GM18907 (cell line): ENCODE measurements around the gene NUP153.

Experiments
- ATAC-seq: cut with Tn5 transposase; IDR thresholded peaks from one replicate; pipeline ENCODE4 v1.9.1; 2021; ENCODE audit warnings: mild to moderate bottlenecking, moderate library complexity; ENCODE audit not compliant: unreplicated experiment

Gene NUP153

DNA sequence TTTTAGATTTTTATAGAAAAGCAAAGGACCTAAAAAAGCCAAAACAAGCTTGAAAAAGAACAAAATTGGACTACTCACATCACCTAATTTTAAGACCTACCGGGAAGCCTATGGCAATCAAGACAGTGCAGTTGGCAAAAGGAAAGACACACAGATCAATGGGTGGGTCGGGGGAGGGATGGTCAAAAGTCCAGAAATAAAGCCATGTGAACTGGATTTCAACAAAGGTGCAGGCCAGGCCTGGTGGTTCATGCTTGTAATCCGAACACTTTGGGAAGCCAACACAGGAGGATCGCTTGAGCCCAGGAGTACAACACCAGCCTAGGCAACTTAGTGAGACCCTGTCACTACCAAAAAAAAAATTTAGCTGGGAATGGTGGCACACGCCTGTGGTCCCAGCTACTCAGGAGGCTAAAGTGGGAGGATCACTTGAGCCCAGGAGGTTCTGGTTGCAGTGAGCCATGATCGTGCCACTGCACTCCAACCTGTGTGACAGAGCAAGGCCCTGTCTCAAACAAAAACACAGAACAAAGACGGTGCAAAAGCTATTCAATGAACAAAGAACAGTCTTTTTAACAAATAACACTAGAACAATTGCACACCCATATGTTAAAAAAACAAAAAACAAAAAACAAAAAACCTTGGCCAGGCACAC is 34.5 kb downstream of the NUP153 start:
- no peak for ATAC-seq

- no peak for ATAC-seq
These were observed 40.1 kb downstream of the NUP153 start for GRCh38 chr6:17666646-17667045.

DNA sequence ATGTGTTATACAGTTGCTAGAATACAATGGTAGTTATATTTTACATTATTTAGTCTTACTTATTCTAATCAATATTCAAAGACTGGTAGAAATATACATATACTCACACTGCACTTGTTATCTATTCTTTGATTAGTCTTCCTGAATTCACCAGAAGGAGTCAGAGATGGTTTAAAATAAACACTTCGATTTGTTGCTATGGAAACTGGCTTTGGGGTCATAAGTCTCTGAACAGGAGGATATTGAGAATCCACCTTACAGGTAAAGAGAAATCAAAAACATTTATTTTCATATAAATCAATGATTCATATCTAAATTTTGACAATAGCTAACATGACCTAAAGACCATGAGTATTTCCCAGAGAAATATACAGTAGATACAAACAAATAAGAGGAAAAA is 41.6 kb downstream of the NUP153 start:
- ATAC-seq: no peak

DNA sequence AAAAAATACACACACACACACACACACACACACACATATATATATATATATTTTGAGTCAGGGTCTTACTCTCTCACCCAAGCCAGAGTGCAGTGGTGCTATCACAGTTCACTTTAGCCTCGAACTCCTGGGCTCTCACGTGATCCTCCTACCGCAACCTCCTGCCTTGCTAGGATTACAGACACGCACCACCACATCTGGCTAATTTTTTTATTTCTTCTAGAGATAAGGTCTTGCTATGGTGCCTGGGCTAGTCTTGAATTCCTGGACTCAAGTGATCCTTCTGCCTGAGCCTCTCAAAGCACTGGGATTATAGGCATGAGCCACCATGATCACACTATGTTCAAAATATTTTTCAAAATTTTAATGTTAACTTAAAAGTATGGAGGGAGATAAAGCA is 43.5 kb downstream of the NUP153 start:
- ATAC-seq: no peak

DNA sequence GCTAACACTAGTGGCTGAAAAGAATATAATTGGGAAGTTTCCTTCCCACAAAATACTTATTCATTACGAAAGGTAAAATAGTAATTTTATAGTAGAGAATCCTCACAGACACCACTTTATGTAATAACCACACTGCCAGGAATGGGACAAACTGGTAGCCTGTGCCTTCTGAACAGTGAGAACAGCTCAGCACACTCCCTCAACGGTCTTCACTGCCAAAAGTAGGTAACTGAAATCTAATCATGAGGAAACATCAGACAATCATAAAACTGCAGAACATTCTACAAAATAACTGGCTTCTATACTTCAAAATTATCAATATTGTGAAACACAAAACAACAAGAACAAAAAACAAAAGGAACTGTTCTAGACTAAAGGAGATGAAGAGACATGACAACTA is 44.1 kb downstream of the NUP153 start:
- no peak for ATAC-seq

DNA sequence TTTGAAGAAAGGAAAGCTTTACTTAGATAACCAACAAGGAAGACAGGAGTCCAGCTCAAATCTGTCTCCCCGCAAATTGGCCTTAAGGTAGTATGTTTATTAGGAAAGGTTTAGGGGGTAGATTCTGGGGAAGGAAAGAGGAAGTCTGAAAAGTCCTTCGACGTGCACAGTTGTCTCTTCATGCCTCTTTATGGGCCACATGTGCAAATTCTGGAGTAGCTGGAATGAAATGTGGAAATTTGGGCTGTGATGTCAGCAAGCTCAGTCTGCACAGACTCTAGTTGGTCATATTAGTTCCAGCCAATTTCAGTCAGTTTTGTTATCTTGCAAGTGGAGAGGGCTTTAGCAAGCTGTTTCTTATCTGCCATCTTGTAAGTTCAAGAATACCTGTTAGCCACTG is 50.1 kb downstream of the NUP153 start:
- no peak for ATAC-seq

DNA sequence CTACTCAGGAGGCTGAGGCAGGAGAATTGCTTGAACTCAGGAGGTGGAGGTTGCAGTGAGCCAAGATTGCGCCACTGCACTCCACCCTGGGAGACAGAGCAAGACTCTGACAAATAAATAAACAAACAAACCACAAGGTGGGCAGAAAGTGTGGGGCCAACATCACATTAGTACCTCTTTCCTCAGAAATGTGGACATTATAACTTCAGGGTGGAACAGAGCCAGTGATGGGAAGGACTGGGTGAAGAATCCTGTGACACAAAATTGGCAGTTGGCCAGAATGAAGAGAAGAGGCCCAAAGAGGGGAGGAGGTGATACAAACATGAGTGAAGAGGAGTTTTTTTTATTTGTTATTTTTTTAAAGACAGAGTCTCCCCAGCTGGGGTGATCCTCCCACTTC is 50.6 kb downstream of the NUP153 start:
- ATAC-seq: no peak

- no peak for ATAC-seq
These were observed 53.4 kb downstream of the NUP153 start for GRCh38 chr6:17653198-17653882.

GRCh38 chr6:17650656-17651309 is 55.9 kb downstream of the NUP153 start:
- no peak for ATAC-seq

DNA sequence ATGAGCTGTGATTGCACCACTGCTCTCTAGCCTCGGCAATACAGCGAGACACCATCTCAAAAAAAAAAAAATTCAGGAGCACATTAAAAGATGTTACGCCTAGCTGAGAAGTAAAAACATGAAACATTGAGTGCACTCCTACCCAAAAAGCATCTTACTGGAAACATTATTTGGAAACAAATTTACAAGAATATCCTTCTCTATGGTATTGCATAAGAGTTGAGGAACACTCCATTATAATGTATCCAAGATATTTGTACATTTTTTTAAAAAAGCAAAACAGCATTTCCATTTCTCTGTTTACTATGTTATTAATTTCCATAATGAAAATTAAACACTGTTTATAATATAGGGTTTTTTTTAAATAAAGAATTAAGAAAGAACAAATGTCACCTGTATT is 58.0 kb downstream of the NUP153 start:
- no peak for ATAC-seq

DNA sequence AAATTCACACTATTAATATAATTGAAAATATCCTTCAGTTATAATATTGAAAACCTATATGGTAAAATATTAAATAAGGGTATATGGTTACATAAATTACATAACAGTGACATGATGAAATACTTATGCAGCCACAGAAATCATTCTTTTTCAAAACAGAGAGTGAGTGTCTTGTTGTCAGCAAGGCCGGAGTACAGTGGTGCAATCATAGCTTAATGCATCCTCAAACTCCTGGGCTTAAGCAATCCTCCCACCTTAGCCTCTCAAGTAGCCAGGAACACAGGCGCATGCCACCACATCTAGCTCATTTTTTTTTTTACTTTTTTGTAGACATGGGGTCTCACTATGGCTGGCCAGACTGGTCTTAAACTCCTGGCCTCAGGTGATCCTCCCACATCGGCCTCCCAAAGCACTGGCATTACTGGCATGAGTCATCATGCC is 66.2 kb downstream of the NUP153 start:
- ATAC-seq: no peak

DNA sequence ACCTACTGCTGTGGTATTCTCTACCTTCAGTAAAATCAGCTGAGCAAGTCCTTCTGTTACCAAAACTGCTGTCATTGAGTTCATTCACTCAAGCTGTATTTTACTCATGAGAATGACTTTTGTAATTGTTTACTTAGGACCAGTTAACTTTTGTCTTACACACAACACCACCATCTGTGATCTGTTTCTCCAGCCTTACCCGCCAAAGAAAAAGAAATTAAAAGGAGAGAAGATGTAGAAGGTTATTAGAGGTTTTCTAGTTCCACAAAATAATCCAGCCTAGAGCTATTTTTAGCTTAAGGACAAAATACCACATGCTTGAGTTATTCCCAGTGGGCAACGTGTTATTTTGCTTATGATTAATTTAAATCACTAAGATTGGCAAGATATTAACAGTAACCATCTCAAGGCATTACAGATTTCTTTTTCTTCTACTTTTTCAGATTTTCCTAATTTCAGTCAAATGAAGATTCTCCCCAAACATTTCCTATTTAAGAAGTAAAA is 68.5 kb downstream of the NUP153 start:
- ATAC-seq: no peak

DNA sequence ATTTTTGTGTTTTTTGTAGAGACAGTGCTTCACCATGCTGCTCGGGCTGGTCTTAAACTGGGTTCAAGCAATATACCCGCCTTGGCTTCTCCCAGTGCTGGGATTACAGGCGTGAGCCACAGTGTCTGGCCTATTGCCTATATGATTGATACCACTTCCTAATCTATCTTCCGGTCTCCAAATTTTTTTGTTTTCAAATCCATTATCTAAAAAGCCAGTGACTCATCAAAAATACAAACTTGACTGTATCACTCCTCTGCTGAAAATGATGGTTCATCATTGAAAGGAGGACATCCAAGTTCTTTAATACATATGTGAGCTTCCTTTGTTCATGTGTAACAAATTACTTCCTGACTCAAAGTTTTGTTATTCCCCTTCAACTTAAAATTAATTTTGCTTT is 71.2 kb downstream of the NUP153 start:
- no peak for ATAC-seq

GRCh38 chr6:17633465-17634188 is 73.1 kb downstream of the NUP153 start:
- no peak for ATAC-seq

GRCh38 chr6:17632934-17633333 is 73.8 kb downstream of the NUP153 start:
- ATAC-seq: no peak

GRCh38 chr6:17630511-17631073 is 76.1 kb downstream of the NUP153 start:
- ATAC-seq: no peak

- ATAC-seq: no peak
These were observed 76.8 kb downstream of the NUP153 start for GRCh38 chr6:17629824-17630510.

- no peak for ATAC-seq
These were observed 77.9 kb downstream of the NUP153 start for GRCh38 chr6:17628873-17629272.

DNA sequence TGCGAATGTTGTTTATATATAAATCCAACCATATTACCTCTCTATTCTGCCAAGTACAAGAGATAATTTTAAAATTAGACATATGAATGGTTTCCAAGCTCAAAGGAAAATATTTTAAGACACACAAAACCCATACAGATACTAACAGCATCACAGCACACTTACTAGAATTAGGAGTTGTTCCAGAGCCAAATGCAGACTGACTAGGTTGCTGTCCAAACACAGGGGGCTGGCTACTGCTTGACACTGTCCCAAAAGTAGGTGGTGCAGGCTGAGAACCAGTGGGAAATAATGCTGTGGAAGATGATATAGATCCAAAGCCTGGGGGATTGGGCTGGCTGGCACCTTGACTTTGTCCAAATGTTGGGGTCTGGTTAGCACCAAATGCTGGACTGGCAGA is 82.3 kb downstream of the NUP153 start:
- no peak for ATAC-seq

- no peak for ATAC-seq
These were observed 84.6 kb downstream of the NUP153 start for GRCh38 chr6:17622144-17622543.
